B cell (primary cell): ENCODE data around the gene MEGF8. TPM values are rescaled to one million over a fixed set of nuclear protein-coding genes. Genes with fewer than 3 reads are reported as not detected.

Source experiments
- ATAC-seq: fragments of 200-7000 bp; cut with Tn5 transposase; one replicate; pipeline ENCODE4 v1.10.0; 2021; ENCODE audit warnings: low read depth, mild to moderate bottlenecking, moderate number of reproducible peaks, moderate library complexity
- CTCF ChIA-PET: fragments of 350-600 bp; sonication (Branson Sonifier 250); formaldehyde crosslinking; loops from one replicate; lab custom pipeline; 2021; ENCODE audit warnings: antibody characterized with exemption, inconsistent platforms; lab: Charles Lee
- POLR2A ChIA-PET: fragments of 350-600 bp; sonication (Branson Sonifier 250); formaldehyde crosslinking; loops from one replicate; lab custom pipeline; 2021; ENCODE audit warnings: antibody characterized with exemption; lab: Charles Lee
- DNase-seq: peaks from one replicate; pipeline ENCODE4 v3.0.0; 2013
- H2AFZ ChIP-seq: 2 replicates; pipeline ENCODE4 v1.6.1; 2012; ENCODE audit warnings: mild to moderate bottlenecking, low read depth, low read length; ENCODE audit not compliant: insufficient read depth, poor library complexity, severe bottlenecking
- H3K27ac ChIP-seq, 2 donors: 1 replicate in 1 of 2; 2 replicates in 1 of 2; pipeline ENCODE4 v1.5.1; 2012 to 2013; ENCODE audit warnings: low read length in 2 of 2, mild to moderate bottlenecking in 2 of 2, moderate library complexity in 1 of 2
- H3K27me3 ChIP-seq, 4 experiments: fragments of 200-600 bp in 1 of 4; sonication (generic) in 1 of 4; replicated peaks in 1 of 4; 1 replicate in 2 of 4; 2 replicates in 2 of 4; pipeline versions ENCODE4 v1.6.1 to v1.7.0; 2013 to 2016; ENCODE audit warnings: low read length in 3 of 4, mild to moderate bottlenecking in 2 of 4, mixed read lengths in 1 of 4, moderate library complexity in 1 of 4; ENCODE audit not compliant: insufficient read depth in 4 of 4, control insufficient read depth in 3 of 4; ENCODE audit errors: control extremely low read depth in 1 of 4
- H3K36me3 ChIP-seq, 2 experiments: replicated peaks in 1 of 2; 1 replicate in 1 of 2; 2 replicates in 1 of 2; pipeline versions ENCODE4 v1.6.1 to v1.7.1; 2013; ENCODE audit warnings: low read length in 1 of 2; ENCODE audit not compliant: insufficient read depth in 2 of 2, control insufficient read depth in 1 of 2; ENCODE audit errors: control extremely low read depth in 1 of 2, extremely low read depth in 1 of 2
- H3K4me1 ChIP-seq, 2 donors: fragments of 200-600 bp in 1 of 2; sonication (generic) in 1 of 2; 1 replicate in 1 of 2; 2 replicates in 1 of 2; pipeline versions ENCODE4 v1.5.1 to v1.6.1; 2013 to 2017; ENCODE audit warnings: low read length in 2 of 2; ENCODE audit not compliant: control insufficient read depth in 2 of 2, insufficient read depth in 2 of 2
- H3K4me2 ChIP-seq: replicated peaks from 2 replicates; pipeline ENCODE3; 2012; ENCODE audit warnings: mild to moderate bottlenecking, low read depth, low read length; ENCODE audit not compliant: poor library complexity, severe bottlenecking
- H3K4me3 ChIP-seq, 5 experiments: fragments of 200-600 bp in 1 of 5; sonication (generic) in 1 of 5; 1 replicate in 3 of 5; 2 replicates in 2 of 5; pipeline versions ENCODE4 v1.5.1 to v1.7.0; 2011 to 2016; ENCODE audit warnings: low read length in 4 of 5, mild to moderate bottlenecking in 4 of 5, low read depth in 2 of 5, control low read depth in 1 of 5, moderate library complexity in 1 of 5; ENCODE audit not compliant: insufficient read depth in 1 of 5; ENCODE audit errors: control extremely low read depth in 1 of 5, extremely low read depth in 1 of 5
- H3K79me2 ChIP-seq: fragments of 200-600 bp; sonication (generic); one replicate; pipeline ENCODE4 v1.6.0; 2016; ENCODE audit warnings: low read length; ENCODE audit not compliant: control insufficient read depth, insufficient read depth
- H3K9ac ChIP-seq: fragments of 200-600 bp; sonication (generic); 2 replicates; pipeline ENCODE4 v1.6.1; 2017; ENCODE audit warnings: mild to moderate bottlenecking, low read length, moderate library complexity
- H3K9me3 ChIP-seq, 3 donors: one replicate each; pipeline versions ENCODE4 v1.6.1 to v1.7.1; 2013; ENCODE audit warnings: low read length in 2 of 3; ENCODE audit not compliant: control insufficient read depth in 2 of 3, insufficient read depth in 1 of 3; ENCODE audit errors: control extremely low read depth in 1 of 3
- H4K20me1 ChIP-seq: 2 replicates; pipeline ENCODE4 v1.6.0; 2012; ENCODE audit warnings: mild to moderate bottlenecking, low read length; ENCODE audit not compliant: insufficient read depth, control insufficient read depth, poor library complexity, severe bottlenecking
- H3K27ac Mint-ChIP-seq: one replicate; pipeline ENCODE4 v1.8.0; 2021; ENCODE audit warnings: mixed read lengths
- H3K27me3 Mint-ChIP-seq: one replicate; pipeline ENCODE4 v1.8.0; 2021; ENCODE audit warnings: mixed read lengths
- H3K4me1 Mint-ChIP-seq: one replicate; pipeline ENCODE4 v1.8.0; 2021; ENCODE audit warnings: mixed read lengths
- H3K4me3 Mint-ChIP-seq: one replicate; pipeline ENCODE4 v1.8.0; 2021; ENCODE audit warnings: mixed read lengths
- H3K9me3 Mint-ChIP-seq: one replicate; pipeline ENCODE4 v1.8.0; 2022; ENCODE audit warnings: mixed read lengths; ENCODE audit not compliant: insufficient read depth
- CTCF ChIP-seq: fragments of 200-600 bp; IDR thresholded peaks from one replicate; pipeline ENCODE4 v1.8.0; 2022; ENCODE audit warnings: antibody characterized with exemption, mild to moderate bottlenecking
- EZH2 ChIP-seq: IDR thresholded peaks from 2 replicates; pipeline ENCODE4 v1.6.1; 2012; ENCODE audit warnings: borderline replicate concordance, low read depth, mild to moderate bottlenecking, moderate library complexity, low read length; ENCODE audit not compliant: insufficient read depth, poor library complexity, severe bottlenecking
- WGBS: methylation state at CpG from one replicate; pipeline ENCODE4 v1.1.5; 2013; ENCODE audit warnings: missing lambda C conversion rate; ENCODE audit not compliant: insufficient coverage; 5-methylcytosine and 5-hydroxymethylcytosine counted together
- intact Hi-C: fragments of 100-400 bp; cut with micrococcal nuclease; formaldehyde crosslinking; loops from one replicate; pipeline ENCODE4 v1.10.0; 2022
- polyA plus RNA-seq: library from polyadenylated mRNA; depleted of rRNA; stranded (reverse); fragments of >200 nt; gene quantifications from 2 replicates; pipeline ENCODE4 v1.2.3, GENCODE V29; 2012
- total RNA-seq, 2 donors: library from RNA; stranded (reverse); fragments of 120-200 nt in 1 of 2; gene quantifications; 1 replicate in 1 of 2; 2 replicates in 1 of 2; pipeline versions ENCODE4 v1.2.3 to v1.2.4, GENCODE V29; 2013 to 2022

MEGF8 gene
- total and polyA plus RNA-seq, 2 donors (not counting 1 experiment from before 2014, with no cell fraction given): 8.2 to 26.5 TPM

- TF ChIP-seq EZH2 (no peak), CTCF (no peak)
- Histone ChIP-seq H3K4me1 (peaks cover 14 to 16% of the 10 kb centered on the region in 2 donors), H3K27me3 (peaks cover 0 to 35% (median 17%) of the 10 kb centered on the region in 4 experiments), H3K36me3 (no peaks in the 10 kb centered on the region), H3K4me2 (no peak overlapping the region), H3K9me3 (peaks cover 0 to 8% (median 0%) of the 10 kb centered on the region in 3 donors), H3K4me3 (no peak overlapping the region), H3K9ac (no peak overlapping the region), H3K27ac (no peak overlapping the region), H2AFZ (no peak overlapping the region), H3K79me2 (no peaks in the 10 kb centered on the region), H4K20me1 (no peaks in the 10 kb centered on the region)
- CTCF ChIA-PET: interaction anchor here (1.2 kb wide), 1 partner anchor 157 kb away, joined by 4 read pairs; no protein-coding TSS in a partner anchor
- ATAC-seq (no peak), DNase-seq (no peak)
- 92% methylated on average over 14 of the region's 14 CpGs for WGBS
- H3K4me3 Mint-ChIP-seq: no peak overlapping the region
- H3K27ac Mint-ChIP-seq: no peak overlapping the region
- H3K27me3 Mint-ChIP-seq: peaks cover 22% of the 10 kb centered on the region
- peaks cover 11% of the 10 kb centered on the region for H3K4me1 Mint-ChIP-seq
- POLR2A ChIA-PET: no interaction called here
- intact Hi-C loops: no loop called here
- no peaks in the 10 kb centered on the region for H3K9me3 Mint-ChIP-seq
Observed at GRCh38 chr19:42309686-42310085, 15.7 kb upstream of the MEGF8 start.

- Histone ChIP-seq H3K36me3 (no peaks in the 10 kb centered on the region), H3K4me3 (no peak overlapping the region), H2AFZ (no peak overlapping the region), H3K79me2 (no peaks in the 10 kb centered on the region), H3K27me3 (peaks cover 0 to 40% (median 17%) of the 10 kb centered on the region in 4 experiments), H3K4me1 (peaks cover 14 to 19% of the 10 kb centered on the region in 2 donors), H3K9ac (no peak overlapping the region), H3K4me2 (no peak overlapping the region), H3K9me3 (peaks cover 0 to 9% (median 0%) of the 10 kb centered on the region in 3 donors), H4K20me1 (no peaks in the 10 kb centered on the region), H3K27ac (no peak overlapping the region)
- 80% methylated on average over 1 of the region's 2 CpGs for WGBS
- no peak for DNase-seq
- ChIA-PET CTCF (no interaction called here), POLR2A (no interaction called here)
- H3K27me3 Mint-ChIP-seq: peaks cover 28% of the 10 kb centered on the region
- no peak overlapping the region for H3K4me3 Mint-ChIP-seq
- no peaks in the 10 kb centered on the region for H3K9me3 Mint-ChIP-seq
- H3K27ac Mint-ChIP-seq: no peak overlapping the region
- TF ChIP-seq CTCF (no peak), EZH2 (no peak)
- ATAC-seq: no peak
- H3K4me1 Mint-ChIP-seq: peaks cover 11% of the 10 kb centered on the region
- intact Hi-C loops: no loop called here
Observed at GRCh38 chr19:42311657-42312056, 13.8 kb upstream of the MEGF8 start.
